GM10248 (cell line): ENCODE results near the gene COG4.
A peak's percentile ranks its signal among the peaks of the same experiment; 100 is the strongest.
"Not testable (repeated sequence)": the region's sequence is repeated elsewhere in the genome, so short reads cannot be mapped to it uniquely, and the experiment has no call there.

ENCODE experiments used
- CTCF ChIA-PET: fragments of 300-600 bp; sonication (Branson Sonifier 250); formaldehyde crosslinking; extraction: SDS; loops from one replicate; lab custom pipeline; 2021; ENCODE audit warnings: antibody characterized with exemption; lab: Yijun Ruan, JAX
- POLR2A ChIA-PET: fragments of 350-650 bp; sonication (Branson Sonifier 250); formaldehyde crosslinking; extraction: SDS; loops from one replicate; lab custom pipeline; 2020; ENCODE audit warnings: antibody characterized with exemption; lab: Yijun Ruan, JAX
- DNase-seq: peaks from one replicate; pipeline ENCODE4 v3.0.0; 2012; ENCODE audit errors: extremely low spot score
- CTCF ChIP-seq: IDR thresholded peaks from 2 replicates; pipeline ENCODE4 v1.5.1; 2012; ENCODE audit warnings: mild to moderate bottlenecking, low read depth; ENCODE audit errors: extremely low read depth, missing control alignments, control extremely low read depth

Gene COG4

GRCh38 chr16:70455910-70456309, 67.4 kb downstream of the COG4 start:
- TF ChIP-seq CTCF: no peak
- ChIA-PET POLR2A (interaction anchor here (0.7 kb wide), 1 partner anchor 314 kb away, joined by 3 read pairs; no protein-coding TSS in a partner anchor), CTCF (interaction anchor here (0.8 to 4.5 kb wide), 4 partner anchors 16 to 61 kb away, joined by 3 to 23 read pairs (median 3); partner anchors contain the start of gene ST3GAL2)
- DNase-seq: no peak

- ChIA-PET POLR2A (interaction anchor here (0.6 to 0.8 kb wide), 5 partner anchors 15 to 692 kb away, joined by 3 to 4 read pairs (median 3); partner anchors contain the start of gene WWP2), CTCF (interaction anchor here (0.8 to 4.5 kb wide), 12 partner anchors 15 to 85 kb away, joined by 3 to 23 read pairs (median 4); partner anchors contain the start of gene ST3GAL2)
- TF ChIP-seq CTCF: peak; percentile 23
- peak; percentile 87 for DNase-seq
Measured at GRCh38 chr16:70454222-70455034, 68.9 kb downstream of the COG4 start, which contains the start of gene FCSK. TSS of gene FCSK (plus strand) at chr16:70454595. CDS start at chr16:70463191, 8,596 bp downstream.

GRCh38 chr16:70453892-70454221, 69.5 kb downstream of the COG4 start:
- POLR2A ChIA-PET: interaction anchor here (0.6 to 0.8 kb wide), 6 partner anchors 14 to 692 kb away, joined by 3 to 15 read pairs (median 4); partner anchors contain the start of gene WWP2
- CTCF ChIA-PET: interaction anchor here (0.8 to 4.5 kb wide), 11 partner anchors 14 to 84 kb away, joined by 3 to 23 read pairs (median 4); partner anchors contain the start of gene ST3GAL2
- no peak for TF ChIP-seq CTCF
- DNase-seq: no peak

GRCh38 chr16:70453117-70453891, 70.0 kb downstream of the COG4 start:
- CTCF ChIA-PET: interaction anchor here (0.8 to 4.5 kb wide), 11 partner anchors 14 to 84 kb away, joined by 3 to 23 read pairs (median 4); partner anchors contain the start of gene ST3GAL2
- no peak for TF ChIP-seq CTCF
- no peak for DNase-seq
- POLR2A ChIA-PET: interaction anchor here (0.6 to 1.1 kb wide), 5 partner anchors 13 to 547 kb away, joined by 3 to 15 read pairs (median 3); no protein-coding TSS in a partner anchor

- DNase-seq, POLR2A ChIA-PET: not testable (repeated sequence)
- CTCF ChIA-PET: interaction anchor here (1.4 kb wide), 1 partner anchor 12 kb away, joined by 4 read pairs; no protein-coding TSS in a partner anchor
Measured at GRCh38 chr16:70451004-70451340, 72.4 kb downstream of the COG4 start.

GRCh38 chr16:70450142-70451003, 73.0 kb downstream of the COG4 start:
- CTCF ChIA-PET: interaction anchor here (1.0 to 1.4 kb wide), 2 partner anchors 13 to 28 kb away, joined by 3 to 4 read pairs; no protein-coding TSS in a partner anchor
- DNase-seq, POLR2A ChIA-PET: not testable (repeated sequence)
